Measurements from ENCODE around the gene DHRS7C. TPM values are rescaled to one million over a fixed set of nuclear protein-coding genes. Genes with fewer than 3 reads are reported as not detected.

Gene DHRS7C
- polyA plus RNA-seq, 3 donors = not detected

- Mint-ChIP-seq H3K4me3 (no peak overlapping the region), H3K9me3 (peaks cover 0 to 2% (median 0%) of the 10 kb centered on the region in 7 donors), H3K27me3 (ENCODE audit: low read depth in 3 of 3) (peaks cover 7 to 26% (median 19%) of the 10 kb centered on the region in 3 donors), H3K4me1 (no peaks in the 10 kb centered on the region), H3K27ac (no peak overlapping the region), H3K36me3 (no peaks in the 10 kb centered on the region)
- Histone ChIP-seq H2AFZ (ENCODE audit: insufficient read depth, low read depth, low read length, poor library complexity, severe bottlenecking) (no peak overlapping the region), H3K4me1 (ENCODE audit: control insufficient read depth in 1 of 2, insufficient read depth in 2 of 2, low read length in 2 of 2) (no peaks in the 10 kb centered on the region), H3K4me3 (replicated peaks in 1 of 3; ENCODE audit: low read depth in 2 of 3, low read length in 3 of 3) (no peak overlapping the region), H3K36me3 (replicated peaks in 1 of 2; ENCODE audit: control insufficient read depth in 1 of 2, insufficient read depth in 2 of 2, low read length in 2 of 2) (no peaks in the 10 kb centered on the region), H3K9ac (ENCODE audit: insufficient read depth, low read length, poor library complexity, severe bottlenecking) (no peak overlapping the region), H3K9me3 (replicated peaks in 1 of 2; ENCODE audit: control insufficient read depth in 1 of 2, insufficient read depth in 1 of 2, low read length in 2 of 2) (no peaks in the 10 kb centered on the region), H3K27me3 (ENCODE audit: control insufficient read depth in 2 of 2, insufficient read depth in 2 of 2, low read length in 2 of 2) (peaks cover 0 to 2% of the 10 kb centered on the region in 2 donors), H3K79me2 (ENCODE audit: insufficient read depth, low read length) (no peaks in the 10 kb centered on the region), H3K27ac (ENCODE audit: low read depth in 1 of 2, low read length in 2 of 2) (no peak overlapping the region), H3K4me2 (replicated peaks; ENCODE audit: extremely low read depth, low read length, poor library complexity, severe bottlenecking) (no peak overlapping the region), H4K20me1 (ENCODE audit: insufficient read depth, low read length) (no peaks in the 10 kb centered on the region)
- TF ChIP-seq CTCF (IDR thresholded peaks at IDR 0.05) = no peak
- intact Hi-C loops (cut with micrococcal nuclease) = no loop called here
- WGBS (ENCODE audit: insufficient coverage) = 68% methylated on average over 3 of the region's 3 CpGs
- no peak for DNase-seq
Measured at GRCh38 chr17:9755083-9755482, 36.3 kb downstream of the DHRS7C start.

GRCh38 chr17:9750524-9750923, 40.9 kb downstream of the DHRS7C start:
- H3K27ac ChIP-seq (ENCODE audit: low read depth in 1 of 2, low read length in 2 of 2) = no peak overlapping the region
- H3K9ac ChIP-seq (ENCODE audit: insufficient read depth, low read length, poor library complexity, severe bottlenecking) = no peak overlapping the region
- no peaks in the 10 kb centered on the region for H3K79me2 ChIP-seq (ENCODE audit: insufficient read depth, low read length)
- H3K27me3 Mint-ChIP-seq (ENCODE audit: low read depth in 3 of 3) = peaks cover 11 to 35% (median 25%) of the 10 kb centered on the region in 3 donors
- no peak overlapping the region for H3K27ac Mint-ChIP-seq
- H4K20me1 ChIP-seq (ENCODE audit: insufficient read depth, low read length) = no peaks in the 10 kb centered on the region
- H3K36me3 Mint-ChIP-seq = no peaks in the 10 kb centered on the region
- no peak overlapping the region for H3K4me3 ChIP-seq (replicated peaks in 1 of 3; ENCODE audit: low read depth in 2 of 3, low read length in 3 of 3)
- no peaks in the 10 kb centered on the region for H3K9me3 ChIP-seq (replicated peaks in 1 of 2; ENCODE audit: control insufficient read depth in 1 of 2, insufficient read depth in 1 of 2, low read length in 2 of 2)
- WGBS (ENCODE audit: insufficient coverage) = 47% methylated on average over 8 of the region's 9 CpGs
- H3K4me1 ChIP-seq (ENCODE audit: control insufficient read depth in 1 of 2, insufficient read depth in 2 of 2, low read length in 2 of 2) = no peaks in the 10 kb centered on the region
- H3K27me3 ChIP-seq (ENCODE audit: control insufficient read depth in 2 of 2, insufficient read depth in 2 of 2, low read length in 2 of 2) = peaks cover 3 to 4% of the 10 kb centered on the region in 2 donors
- H3K4me2 ChIP-seq (replicated peaks; ENCODE audit: extremely low read depth, low read length, poor library complexity, severe bottlenecking) = no peak overlapping the region
- no peak for TF ChIP-seq CTCF (IDR thresholded peaks at IDR 0.05)
- intact Hi-C loops (cut with micrococcal nuclease) = no loop called here
- no peak overlapping the region for H2AFZ ChIP-seq (ENCODE audit: insufficient read depth, low read depth, low read length, poor library complexity, severe bottlenecking)
- no peak for DNase-seq
- H3K4me1 Mint-ChIP-seq = no peaks in the 10 kb centered on the region
- H3K4me3 Mint-ChIP-seq = no peak overlapping the region
- H3K9me3 Mint-ChIP-seq = peaks cover 0 to 2% (median 0%) of the 10 kb centered on the region in 7 donors
- no peaks in the 10 kb centered on the region for H3K36me3 ChIP-seq (replicated peaks in 1 of 2; ENCODE audit: control insufficient read depth in 1 of 2, insufficient read depth in 2 of 2, low read length in 2 of 2)

All from CD14-positive monocyte (primary cell).